Thyroid gland (tissue), 4 donors: ENCODE results near the gene KCTD21.

Source experiments
- POLR2A ChIP-seq, 2 donors: fragments of 450-650 bp; IDR thresholded peaks; one replicate each; pipeline ENCODE4 v1.6.1; 2017; ENCODE audit warnings: antibody characterized with exemption in 2 of 2, mild to moderate bottlenecking in 2 of 2, moderate library complexity in 1 of 2
- TF ChIP-seq, protein P1 (sequence below), 6 experiments: fragments of 200-600 bp in 3 of 6; fragments of 450-650 bp in 3 of 6; sonication (generic) in 3 of 6; IDR thresholded peaks; one replicate each; pipeline ENCODE4 v1.5.1; 2016 to 2019; ENCODE audit warnings: antibody characterized with exemption in 6 of 6, mild to moderate bottlenecking in 2 of 6, inconsistent platforms in 1 of 6, moderate library complexity in 1 of 6

DNA sequence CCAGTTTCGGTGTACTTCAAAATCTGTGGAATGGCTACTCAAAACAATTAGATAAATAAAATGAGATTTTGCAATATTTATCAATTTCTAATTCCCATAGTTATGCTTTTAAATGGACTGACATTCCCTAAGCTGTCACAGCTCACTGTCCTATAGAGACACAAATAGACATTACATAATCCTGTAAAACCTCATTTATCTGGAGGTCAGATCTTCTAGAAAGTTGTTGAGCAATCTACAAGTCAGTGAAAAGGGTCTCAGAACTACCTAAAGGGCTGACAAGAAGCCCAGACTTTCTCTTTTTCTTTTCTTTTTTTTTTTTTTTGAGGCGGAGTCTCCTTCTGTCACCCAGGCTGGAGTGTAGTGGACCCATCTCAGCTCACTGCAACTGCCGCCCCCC is 61.0 kb downstream of the KCTD21 start:
- TF ChIP-seq, protein P1, sequence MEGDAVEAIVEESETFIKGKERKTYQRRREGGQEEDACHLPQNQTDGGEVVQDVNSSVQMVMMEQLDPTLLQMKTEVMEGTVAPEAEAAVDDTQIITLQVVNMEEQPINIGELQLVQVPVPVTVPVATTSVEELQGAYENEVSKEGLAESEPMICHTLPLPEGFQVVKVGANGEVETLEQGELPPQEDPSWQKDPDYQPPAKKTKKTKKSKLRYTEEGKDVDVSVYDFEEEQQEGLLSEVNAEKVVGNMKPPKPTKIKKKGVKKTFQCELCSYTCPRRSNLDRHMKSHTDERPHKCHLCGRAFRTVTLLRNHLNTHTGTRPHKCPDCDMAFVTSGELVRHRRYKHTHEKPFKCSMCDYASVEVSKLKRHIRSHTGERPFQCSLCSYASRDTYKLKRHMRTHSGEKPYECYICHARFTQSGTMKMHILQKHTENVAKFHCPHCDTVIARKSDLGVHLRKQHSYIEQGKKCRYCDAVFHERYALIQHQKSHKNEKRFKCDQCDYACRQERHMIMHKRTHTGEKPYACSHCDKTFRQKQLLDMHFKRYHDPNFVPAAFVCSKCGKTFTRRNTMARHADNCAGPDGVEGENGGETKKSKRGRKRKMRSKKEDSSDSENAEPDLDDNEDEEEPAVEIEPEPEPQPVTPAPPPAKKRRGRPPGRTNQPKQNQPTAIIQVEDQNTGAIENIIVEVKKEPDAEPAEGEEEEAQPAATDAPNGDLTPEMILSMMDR (IDR thresholded peaks at IDR 0.05) = no peak
- TF ChIP-seq POLR2A (IDR thresholded peaks at IDR 0.05) = no peak
